ENCODE results near the gene S100A5. TPM values are rescaled to one million over a fixed set of nuclear protein-coding genes. Genes with fewer than 3 reads are reported as not detected.

The S100A5 gene
- total and polyA plus RNA-seq, 10 of the 15 experiments (the other 5 are each of a cell fraction or from before 2014, with no cell fraction given), result 0.47 to 0.75 (median 0.56) TPM; not detected in 6

DNA sequence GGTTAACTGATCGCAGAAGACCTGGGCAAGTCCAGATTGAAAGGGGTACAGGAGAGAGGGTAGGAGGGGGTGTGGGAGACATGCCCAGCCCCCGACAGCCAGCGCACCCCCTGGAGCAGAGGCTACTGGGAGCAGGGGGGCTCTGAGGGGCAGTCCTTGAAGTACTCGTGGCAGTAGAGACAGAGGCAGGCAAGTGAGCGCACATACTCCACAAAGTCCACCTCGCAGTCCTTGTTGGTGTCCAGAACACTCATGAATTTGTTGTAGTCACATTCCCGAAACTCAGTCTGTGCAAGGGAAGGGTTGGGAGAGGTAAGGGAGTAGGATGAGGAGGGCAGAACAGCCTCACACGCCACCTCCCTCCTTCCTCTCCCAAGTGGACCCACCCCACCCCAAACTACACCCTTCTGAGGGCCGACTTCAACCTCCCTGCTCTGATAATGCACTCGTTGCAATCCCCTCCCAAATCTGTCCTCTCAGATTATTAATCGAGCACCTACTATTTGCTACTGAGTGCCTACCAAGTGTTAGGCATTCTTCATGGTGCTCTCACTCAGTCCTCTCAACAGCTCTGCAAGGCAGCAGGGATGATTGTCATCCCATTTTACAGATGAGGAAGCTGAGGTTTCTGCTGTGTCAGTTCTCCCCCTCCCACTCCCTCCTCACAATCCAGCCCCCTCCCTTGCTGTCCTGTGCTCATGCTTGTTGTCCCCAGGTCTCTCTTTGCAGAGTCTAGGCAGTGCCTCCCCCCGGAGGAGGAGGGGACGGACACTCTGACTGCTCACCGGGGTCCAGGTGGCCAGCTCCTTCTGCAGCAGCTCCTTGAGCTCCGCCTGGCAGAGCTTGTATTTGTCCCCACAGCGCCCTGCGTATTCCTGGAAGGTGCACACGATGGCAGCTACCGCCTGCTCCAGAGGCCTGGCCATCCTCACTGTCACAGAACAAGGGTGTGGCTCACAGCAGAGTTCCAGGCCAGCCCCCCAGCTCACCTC lies 7.1 kb upstream of the S100A5 start:
- H2AFZ ChIP-seq (ENCODE audit: control insufficient read depth, low read depth, low read length), result no peak overlapping the region
- BruUV-seq (replicated peaks), result no TSS peak
- H3K4me2 ChIP-seq (ENCODE audit: control insufficient read depth, insufficient read depth), result no peak overlapping the region
- ChIA-PET SMC1A (ENCODE audit: uncharacterized antibody, unreplicated experiment) (interaction anchor here (1.0 to 1.7 kb wide), 2 partner anchors 10 to 15 kb away, joined by 3 to 5 read pairs; no protein-coding TSS in a partner anchor), POLR2A (interaction anchor here (0.5 to 1.5 kb wide), 2 partner anchors 10 to 15 kb away, joined by 4 to 7 read pairs; no protein-coding TSS in a partner anchor), RAD21 (ENCODE audit: unreplicated experiment) (no interaction called here), CTCF (interaction anchor here (1.2 kb wide), 2 partner anchors 15 to 20 kb away, joined by 4 to 6 read pairs; no protein-coding TSS in a partner anchor)
- H3K9ac ChIP-seq (ENCODE audit: control insufficient read depth, insufficient read depth, low read length), result no peak overlapping the region
- no peak overlapping the region for H3K27ac ChIP-seq (ENCODE audit: control insufficient read depth, insufficient read depth)
- DNase-seq (ENCODE audit: low read depth, low spot score) (no peak), FAIRE-seq (no peak), ATAC-seq (no peak)
- no peaks in the 10 kb centered on the region for H3K9me3 ChIP-seq (replicated peaks; ENCODE audit: control insufficient read depth, insufficient read depth, low read length)
- H3K27me3 ChIP-seq (replicated peaks in 1 of 2; ENCODE audit: control insufficient read depth in 2 of 2, insufficient read depth in 2 of 2, low read length in 1 of 2), result no peaks in the 10 kb centered on the region
- intact Hi-C loops (cut with micrococcal nuclease; ENCODE audit: unreplicated experiment), result no loop called here
- peaks cover 15% of the 10 kb centered on the region for H3K4me1 ChIP-seq (ENCODE audit: control insufficient read depth, insufficient read depth, low read length)
- H3K79me2 ChIP-seq (ENCODE audit: control insufficient read depth, insufficient read depth, low read length), result no peaks in the 10 kb centered on the region
- in situ Hi-C loops (cut with MboI), result no loop called here
- TF ChIP-seq ELK1 (IDR thresholded peaks at IDR 0.05; ENCODE audit: low read depth, low read length), result no peak
- TF ChIP-seq CBX5 (IDR thresholded peaks at IDR 0.05; ENCODE audit: low read depth), result no peak
- no peak for TF ChIP-seq RAD51 (IDR thresholded peaks at IDR 0.05)
- TF ChIP-seq GABPA (IDR thresholded peaks at IDR 0.05; ENCODE audit: low read depth), result no peak
- TF ChIP-seq NR2C2 (IDR thresholded peaks at IDR 0.05; ENCODE audit: borderline replicate concordance, control insufficient read depth, insufficient read length, low read depth), result no peak
- no peak for TF ChIP-seq RB1 (IDR thresholded peaks at IDR 0.05; ENCODE audit: borderline replicate concordance)
- no peak for TF ChIP-seq CREM (IDR thresholded peaks at IDR 0.05; ENCODE audit: low read depth)
- TF ChIP-seq ZZZ3 (IDR thresholded peaks at IDR 0.05; ENCODE audit: control insufficient read depth, insufficient read length, low read depth), result no peak
- TF ChIP-seq POLR2AphosphoS2 (IDR thresholded peaks at IDR 0.05; ENCODE audit: low read depth, low read length), result no peak
- no peak for TF ChIP-seq ZNF384 (IDR thresholded peaks at IDR 0.05; ENCODE audit: borderline replicate concordance, low read depth, low read length)
- no peak for TF ChIP-seq ZNF622 (IDR thresholded peaks at IDR 0.05)
- no peak for TF ChIP-seq E4F1 (IDR thresholded peaks at IDR 0.05; ENCODE audit: borderline replicate concordance, partially characterized antibody)
- no peak for TF ChIP-seq TCF7 (IDR thresholded peaks at IDR 0.05; ENCODE audit: borderline replicate concordance)
- no peak for TF ChIP-seq SIN3A (IDR thresholded peaks at IDR 0.05; ENCODE audit: low read depth, low read length)
- TF ChIP-seq SIX5 (IDR thresholded peaks at IDR 0.05; ENCODE audit: low read depth, low read length, severe bottlenecking), result no peak
- no peak for TF ChIP-seq MEF2A (IDR thresholded peaks at IDR 0.05; ENCODE audit: insufficient read depth, low read depth, low read length)
- no peak for TF ChIP-seq WRNIP1 (IDR thresholded peaks at IDR 0.05; ENCODE audit: borderline replicate concordance, low read depth, low read length)
- TF ChIP-seq EED (IDR thresholded peaks at IDR 0.05; ENCODE audit: low read depth), result no peak
- no peaks in the 10 kb centered on the region for H3K36me3 ChIP-seq (ENCODE audit: control insufficient read depth in 2 of 2, insufficient read depth in 2 of 2, low read length in 1 of 2)
- H3K4me3 ChIP-seq, result no peak overlapping the region
- WGBS (ENCODE audit: insufficient coverage, insufficient replicate concordance, low lambda C conversion rate, missing lambda C conversion rate), result 50% methylated on average over 15 of the region's 19 CpGs
- no peaks in the 10 kb centered on the region for H4K20me1 ChIP-seq (ENCODE audit: control insufficient read depth, insufficient read depth)

Data from GM12878 (cell line).